Measurements from ENCODE around the gene ZNF385D. TPM values are rescaled to one million over a fixed set of nuclear protein-coding genes. Genes with fewer than 3 reads are reported as not detected.

The ZNF385D gene
- total RNA-seq, 1 experiment from 2014 or later: 13.0 TPM

GRCh38 chr3:21398461-21398860 lies 352.5 kb downstream of the ZNF385D start:
- intact Hi-C loops (cut with micrococcal nuclease; ENCODE audit: unreplicated experiment) (no loop called here), in situ Hi-C loops (cut with HindIII; ENCODE audit: low pct_unique_long_range_greater_than_20kb, low sequenced_read_pairs) (no loop called here)
- Histone ChIP-seq H3K27ac (ENCODE audit: low read length) (no peak overlapping the region), H3K4me1 (ENCODE audit: control insufficient read depth, insufficient read depth, low read length) (no peaks in the 10 kb centered on the region), H3K4me3 (ENCODE audit: low read depth in 2 of 2, low read length in 2 of 2) (no peak overlapping the region), H3K9me3 (ENCODE audit: control insufficient read depth, insufficient read depth, low read depth, low read length) (no peaks in the 10 kb centered on the region), H3K36me3 (ENCODE audit: control insufficient read depth, insufficient read depth, low read length) (no peaks in the 10 kb centered on the region), H3K27me3 (ENCODE audit: control insufficient read depth, insufficient read depth, low read length) (no peaks in the 10 kb centered on the region)
- DNase-seq (ENCODE audit: low read depth, low spot score) (no peak), ATAC-seq (no peak)
- TF ChIP-seq, protein P1, sequence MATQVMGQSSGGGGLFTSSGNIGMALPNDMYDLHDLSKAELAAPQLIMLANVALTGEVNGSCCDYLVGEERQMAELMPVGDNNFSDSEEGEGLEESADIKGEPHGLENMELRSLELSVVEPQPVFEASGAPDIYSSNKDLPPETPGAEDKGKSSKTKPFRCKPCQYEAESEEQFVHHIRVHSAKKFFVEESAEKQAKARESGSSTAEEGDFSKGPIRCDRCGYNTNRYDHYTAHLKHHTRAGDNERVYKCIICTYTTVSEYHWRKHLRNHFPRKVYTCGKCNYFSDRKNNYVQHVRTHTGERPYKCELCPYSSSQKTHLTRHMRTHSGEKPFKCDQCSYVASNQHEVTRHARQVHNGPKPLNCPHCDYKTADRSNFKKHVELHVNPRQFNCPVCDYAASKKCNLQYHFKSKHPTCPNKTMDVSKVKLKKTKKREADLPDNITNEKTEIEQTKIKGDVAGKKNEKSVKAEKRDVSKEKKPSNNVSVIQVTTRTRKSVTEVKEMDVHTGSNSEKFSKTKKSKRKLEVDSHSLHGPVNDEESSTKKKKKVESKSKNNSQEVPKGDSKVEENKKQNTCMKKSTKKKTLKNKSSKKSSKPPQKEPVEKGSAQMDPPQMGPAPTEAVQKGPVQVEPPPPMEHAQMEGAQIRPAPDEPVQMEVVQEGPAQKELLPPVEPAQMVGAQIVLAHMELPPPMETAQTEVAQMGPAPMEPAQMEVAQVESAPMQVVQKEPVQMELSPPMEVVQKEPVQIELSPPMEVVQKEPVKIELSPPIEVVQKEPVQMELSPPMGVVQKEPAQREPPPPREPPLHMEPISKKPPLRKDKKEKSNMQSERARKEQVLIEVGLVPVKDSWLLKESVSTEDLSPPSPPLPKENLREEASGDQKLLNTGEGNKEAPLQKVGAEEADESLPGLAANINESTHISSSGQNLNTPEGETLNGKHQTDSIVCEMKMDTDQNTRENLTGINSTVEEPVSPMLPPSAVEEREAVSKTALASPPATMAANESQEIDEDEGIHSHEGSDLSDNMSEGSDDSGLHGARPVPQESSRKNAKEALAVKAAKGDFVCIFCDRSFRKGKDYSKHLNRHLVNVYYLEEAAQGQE (IDR thresholded peaks at IDR 0.05; ENCODE audit: insufficient read depth in 1 of 2, low read depth in 2 of 2, low read length in 1 of 2): no peak
- TF ChIP-seq POLR2AphosphoS5 (IDR thresholded peaks at IDR 0.05; ENCODE audit: low read depth, low read length) (no peak), SIN3A (IDR thresholded peaks at IDR 0.05; ENCODE audit: borderline replicate concordance, insufficient read depth, low read depth, low read length) (no peak), TCF7L2 (IDR thresholded peaks at IDR 0.05; ENCODE audit: low read depth, low read length) (no peak)
- TF ChIP-seq, protein P2, sequence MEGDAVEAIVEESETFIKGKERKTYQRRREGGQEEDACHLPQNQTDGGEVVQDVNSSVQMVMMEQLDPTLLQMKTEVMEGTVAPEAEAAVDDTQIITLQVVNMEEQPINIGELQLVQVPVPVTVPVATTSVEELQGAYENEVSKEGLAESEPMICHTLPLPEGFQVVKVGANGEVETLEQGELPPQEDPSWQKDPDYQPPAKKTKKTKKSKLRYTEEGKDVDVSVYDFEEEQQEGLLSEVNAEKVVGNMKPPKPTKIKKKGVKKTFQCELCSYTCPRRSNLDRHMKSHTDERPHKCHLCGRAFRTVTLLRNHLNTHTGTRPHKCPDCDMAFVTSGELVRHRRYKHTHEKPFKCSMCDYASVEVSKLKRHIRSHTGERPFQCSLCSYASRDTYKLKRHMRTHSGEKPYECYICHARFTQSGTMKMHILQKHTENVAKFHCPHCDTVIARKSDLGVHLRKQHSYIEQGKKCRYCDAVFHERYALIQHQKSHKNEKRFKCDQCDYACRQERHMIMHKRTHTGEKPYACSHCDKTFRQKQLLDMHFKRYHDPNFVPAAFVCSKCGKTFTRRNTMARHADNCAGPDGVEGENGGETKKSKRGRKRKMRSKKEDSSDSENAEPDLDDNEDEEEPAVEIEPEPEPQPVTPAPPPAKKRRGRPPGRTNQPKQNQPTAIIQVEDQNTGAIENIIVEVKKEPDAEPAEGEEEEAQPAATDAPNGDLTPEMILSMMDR (IDR thresholded peaks at IDR 0.05): no peak
- BruUV-seq (replicated peaks): no TSS peak
- ChIA-PET POLR2A (no interaction called here), CTCF (no interaction called here)

GRCh38 chr3:21393683-21394311 lies 357.2 kb downstream of the ZNF385D start:
- Histone ChIP-seq H3K36me3 (ENCODE audit: control insufficient read depth, insufficient read depth, low read length) (no peaks in the 10 kb centered on the region), H3K9me3 (ENCODE audit: control insufficient read depth, insufficient read depth, low read depth, low read length) (no peaks in the 10 kb centered on the region), H3K27me3 (ENCODE audit: control insufficient read depth, insufficient read depth, low read length) (no peaks in the 10 kb centered on the region), H3K4me1 (ENCODE audit: control insufficient read depth, insufficient read depth, low read length) (no peaks in the 10 kb centered on the region), H3K4me3 (ENCODE audit: low read depth in 2 of 2, low read length in 2 of 2) (no peak overlapping the region), H3K27ac (ENCODE audit: low read length) (no peak overlapping the region)
- TF ChIP-seq, protein P1 (IDR thresholded peaks at IDR 0.05; ENCODE audit: insufficient read depth in 1 of 2, low read depth in 2 of 2, low read length in 1 of 2): no peak
- TF ChIP-seq SIN3A (IDR thresholded peaks at IDR 0.05; ENCODE audit: borderline replicate concordance, insufficient read depth, low read depth, low read length) (no peak), POLR2AphosphoS5 (IDR thresholded peaks at IDR 0.05; ENCODE audit: low read depth, low read length) (no peak), TCF7L2 (IDR thresholded peaks at IDR 0.05; ENCODE audit: low read depth, low read length) (no peak)
- TF ChIP-seq, protein P2 (IDR thresholded peaks at IDR 0.05): no peak
- intact Hi-C loops (cut with micrococcal nuclease; ENCODE audit: unreplicated experiment): no loop called here
- POLR2A ChIA-PET: no interaction called here
- in situ Hi-C loops (cut with HindIII; ENCODE audit: low pct_unique_long_range_greater_than_20kb, low sequenced_read_pairs): no loop called here
- no TSS peak for BruUV-seq (replicated peaks)
- ATAC-seq: no peak
- CTCF ChIA-PET: no interaction called here
- no peak for DNase-seq (ENCODE audit: low read depth, low spot score)
